GM18870 (cell line): ENCODE measurements around the gene LNX1.

ENCODE experiments used
- ATAC-seq: cut with Tn5 transposase; IDR thresholded peaks from one replicate; pipeline ENCODE4 v1.9.1; 2021; ENCODE audit warnings: moderate library complexity; ENCODE audit not compliant: unreplicated experiment

Gene LNX1

GRCh38 chr4:53601251-53601764, 10.0 kb upstream of the LNX1 start:
- ATAC-seq, result peak; percentile 64

GRCh38 chr4:53599632-53600031, 8.3 kb upstream of the LNX1 start:
- peak; percentile 55 for ATAC-seq

GRCh38 chr4:53598901-53599300, 7.6 kb upstream of the LNX1 start:
- ATAC-seq, result no peak

- no peak for ATAC-seq
Measured at GRCh38 chr4:53598483-53598882, 7.2 kb upstream of the LNX1 start.

- ATAC-seq, result no peak
Measured at GRCh38 chr4:53596901-53597300, 5.6 kb upstream of the LNX1 start.

GRCh38 chr4:53595834-53596233, 4.5 kb upstream of the LNX1 start:
- no peak for ATAC-seq

- ATAC-seq, result no peak
Measured at GRCh38 chr4:53595204-53595603, 3.9 kb upstream of the LNX1 start.

GRCh38 chr4:53593765-53594164, 2.5 kb upstream of the LNX1 start:
- no peak for ATAC-seq

- no peak for ATAC-seq
Measured at GRCh38 chr4:53592686-53593501, 1.6 kb upstream of the LNX1 start.

- no peak for ATAC-seq
Measured at GRCh38 chr4:53592122-53592521, 836 bp upstream of the LNX1 start.

GRCh38 chr4:53590187-53590586, 1.1 kb downstream of the LNX1 start:
- ATAC-seq, result no peak

GRCh38 chr4:53589511-53589910, 1.8 kb downstream of the LNX1 start:
- no peak for ATAC-seq

GRCh38 chr4:53587135-53587534, 4.2 kb downstream of the LNX1 start:
- no peak for ATAC-seq

- ATAC-seq, result no peak
Measured at GRCh38 chr4:53586121-53586816, 5.0 kb downstream of the LNX1 start.

- no peak for ATAC-seq
Measured at GRCh38 chr4:53584658-53585057, 6.6 kb downstream of the LNX1 start.

GRCh38 chr4:53583513-53583912, 7.8 kb downstream of the LNX1 start:
- ATAC-seq, result no peak

GRCh38 chr4:53582194-53582593, 9.1 kb downstream of the LNX1 start:
- ATAC-seq, result no peak

GRCh38 chr4:53580274-53580673, 11.0 kb downstream of the LNX1 start:
- no peak for ATAC-seq

GRCh38 chr4:53579826-53580225, 11.5 kb downstream of the LNX1 start:
- no peak for ATAC-seq

GRCh38 chr4:53576676-53577372, 14.5 kb downstream of the LNX1 start:
- ATAC-seq, result no peak

- no peak for ATAC-seq
Measured at GRCh38 chr4:53576071-53576617, 15.1 kb downstream of the LNX1 start.
